NB4 (cell line): ENCODE data around the gene ADAP2.
"Not testable (repeated sequence)": the region's sequence is repeated elsewhere in the genome, so short reads cannot be mapped to it uniquely, and the experiment has no call there.

Experiments used
- DNase-seq: peaks from one replicate; pipeline ENCODE4 v3.0.0; 2010; ENCODE audit warnings: low read depth
- H3K4me3 ChIP-seq: one replicate; pipeline ENCODE4 v1.5.1; 2011; ENCODE audit warnings: mild to moderate bottlenecking, low read depth, low read length, moderate library complexity
- CTCF ChIP-seq: IDR thresholded peaks from one replicate; pipeline ENCODE4 v1.5.1; 2012; ENCODE audit warnings: low read depth, low read length
- MAX ChIP-seq: IDR thresholded peaks from 2 replicates; pipeline ENCODE4 v1.6.1; 2011; ENCODE audit warnings: low read depth, low read length
- MYC ChIP-seq: IDR thresholded peaks from 2 replicates; pipeline ENCODE4 v1.6.1; 2011; ENCODE audit warnings: low read depth, low read length
- POLR2A ChIP-seq: IDR thresholded peaks from 2 replicates; pipeline ENCODE4 v1.6.1; 2011; ENCODE audit warnings: mild to moderate bottlenecking; ENCODE audit not compliant: insufficient read length; ENCODE audit errors: extremely low read depth

The ADAP2 gene

GRCh38 chr17:30964876-30965275 is 43.1 kb downstream of the ADAP2 start:
- no peak for TF ChIP-seq CTCF
- TF ChIP-seq POLR2A, result no peak
- TF ChIP-seq MAX, result no peak
- TF ChIP-seq MYC, result no peak
- DNase-seq, result no peak
- H3K4me3 ChIP-seq, result no peak overlapping the region

GRCh38 chr17:30965686-30966085 is 43.9 kb downstream of the ADAP2 start:
- TF ChIP-seq MAX (no peak), POLR2A (no peak)
- H3K4me3 ChIP-seq, result no peak overlapping the region
- no peak for DNase-seq

- peak overlapping the region; percentile 9 for H3K4me3 ChIP-seq
- DNase-seq, result not testable (repeated sequence)
Observed at GRCh38 chr17:30967911-30968310, 46.2 kb downstream of the ADAP2 start.

GRCh38 chr17:30969989-30970830 is 48.5 kb downstream of the ADAP2 start:
- peak overlapping the region; percentile 95 for H3K4me3 ChIP-seq
- DNase-seq, result peak; percentile 59
- TF ChIP-seq CTCF, result peak; percentile 35
- TF ChIP-seq MAX, result no peak
- no peak for TF ChIP-seq POLR2A

- peak within 1 kb of the TSS; percentile 95 for H3K4me3 ChIP-seq
- peak; percentile 73 for TF ChIP-seq POLR2A
- 0 out of 2 replicates have a peak, but pooled peaks have one; percentile 49 for TF ChIP-seq MAX
- no peak for TF ChIP-seq CTCF
- DNase-seq, result peak; percentile 90
Observed at GRCh38 chr17:30970831-30971567, 49.3 kb downstream of the ADAP2 start, which contains the start of gene RNF135. RNF135 (plus strand) TSS chr17:30971039; CDS start chr17:30971074, 35 bp downstream.

- no peak overlapping the region for H3K4me3 ChIP-seq
- no peak for DNase-seq
- no peak for TF ChIP-seq POLR2A
- no peak for TF ChIP-seq MYC
- TF ChIP-seq CTCF, result no peak
- no peak for TF ChIP-seq MAX
Observed at GRCh38 chr17:30975042-30975820, 53.5 kb downstream of the ADAP2 start.

- H3K4me3 ChIP-seq, DNase-seq: not testable (repeated sequence)
Observed at GRCh38 chr17:30979919-30980318, 58.2 kb downstream of the ADAP2 start.
